ENCODE measurements around the gene COL19A1.

COL19A1 gene

GRCh38 chr6:70094156-70094555 lies 227.8 kb downstream of the COL19A1 start:
- DNase-seq = no peak
- no peaks in the 10 kb centered on the region for H4K20me1 ChIP-seq (ENCODE audit: insufficient read depth, low read length)
- H3K27ac ChIP-seq (ENCODE audit: low read length) = no peak overlapping the region
- no peaks in the 10 kb centered on the region for H3K4me1 ChIP-seq (ENCODE audit: low read length)
- no peaks in the 10 kb centered on the region for H3K79me2 ChIP-seq (ENCODE audit: low read length)
- H2AFZ ChIP-seq (ENCODE audit: low read length) = no peak overlapping the region
- no peak for TF ChIP-seq EZH2phosphoT487 (IDR thresholded peaks at IDR 0.05; ENCODE audit: low read length)
- TF ChIP-seq CTCF (IDR thresholded peaks at IDR 0.05; ENCODE audit: low read length) = no peak
- no peak for TF ChIP-seq EZH2 (optimal IDR thresholded peaks at IDR 0.05; ENCODE audit: low read depth, low read length)
- H3K4me3 ChIP-seq (ENCODE audit: low read length) = no peak overlapping the region
- H3K9ac ChIP-seq (ENCODE audit: low read length) = no peak overlapping the region
- H3K9me2 ChIP-seq (replicated peaks; ENCODE audit: insufficient read depth, low read length) = no peaks in the 10 kb centered on the region
- H3K27me3 ChIP-seq (replicated peaks; ENCODE audit: insufficient read depth, low read length) = no peaks in the 10 kb centered on the region
- H3K4me2 ChIP-seq (ENCODE audit: low read depth, low read length) = no peak overlapping the region
- H3K9me3 ChIP-seq (replicated peaks; ENCODE audit: insufficient read depth, low read length) = no peaks in the 10 kb centered on the region
- H3F3A ChIP-seq (ENCODE audit: insufficient read depth, low read length) = no peaks in the 10 kb centered on the region
- no peaks in the 10 kb centered on the region for H3K36me3 ChIP-seq (replicated peaks; ENCODE audit: insufficient read depth, low read length)

DNA sequence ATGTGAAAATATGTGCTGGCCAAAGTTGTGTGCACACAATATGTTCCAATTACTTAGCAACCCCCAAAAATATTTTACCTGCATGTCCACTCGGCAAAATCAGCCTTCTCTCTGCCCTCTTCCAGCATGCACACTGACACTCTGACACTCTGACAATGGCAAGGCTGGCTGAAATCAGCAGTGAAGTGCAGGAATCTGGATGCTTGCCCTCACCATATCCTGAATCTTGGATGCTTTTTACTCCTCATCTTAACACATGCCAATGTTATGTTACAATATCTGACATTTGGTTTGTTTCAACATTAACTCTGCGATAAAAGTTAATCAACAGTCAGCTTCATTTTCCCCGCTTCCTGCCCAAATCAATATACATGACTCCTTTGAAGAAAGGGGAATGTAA lies 233.4 kb downstream of the COL19A1 start:
- Histone ChIP-seq H3K36me3 (replicated peaks; ENCODE audit: insufficient read depth, low read length) (no peaks in the 10 kb centered on the region), H2AFZ (ENCODE audit: low read length) (no peak overlapping the region), H4K20me1 (ENCODE audit: insufficient read depth, low read length) (no peaks in the 10 kb centered on the region), H3K9me2 (replicated peaks; ENCODE audit: insufficient read depth, low read length) (no peaks in the 10 kb centered on the region), H3K79me2 (ENCODE audit: low read length) (no peaks in the 10 kb centered on the region), H3K4me3 (ENCODE audit: low read length) (no peak overlapping the region), H3K27me3 (replicated peaks; ENCODE audit: insufficient read depth, low read length) (no peaks in the 10 kb centered on the region), H3F3A (ENCODE audit: insufficient read depth, low read length) (no peaks in the 10 kb centered on the region), H3K4me1 (ENCODE audit: low read length) (no peaks in the 10 kb centered on the region), H3K4me2 (ENCODE audit: low read depth, low read length) (no peak overlapping the region), H3K9me3 (replicated peaks; ENCODE audit: insufficient read depth, low read length) (no peaks in the 10 kb centered on the region), H3K27ac (ENCODE audit: low read length) (no peak overlapping the region), H3K9ac (ENCODE audit: low read length) (no peak overlapping the region)
- no peak for DNase-seq
- no peak for TF ChIP-seq CTCF (IDR thresholded peaks at IDR 0.05; ENCODE audit: low read length)
- TF ChIP-seq EZH2phosphoT487 (IDR thresholded peaks at IDR 0.05; ENCODE audit: low read length) = no peak
- TF ChIP-seq EZH2 (optimal IDR thresholded peaks at IDR 0.05; ENCODE audit: low read depth, low read length) = no peak

DNA sequence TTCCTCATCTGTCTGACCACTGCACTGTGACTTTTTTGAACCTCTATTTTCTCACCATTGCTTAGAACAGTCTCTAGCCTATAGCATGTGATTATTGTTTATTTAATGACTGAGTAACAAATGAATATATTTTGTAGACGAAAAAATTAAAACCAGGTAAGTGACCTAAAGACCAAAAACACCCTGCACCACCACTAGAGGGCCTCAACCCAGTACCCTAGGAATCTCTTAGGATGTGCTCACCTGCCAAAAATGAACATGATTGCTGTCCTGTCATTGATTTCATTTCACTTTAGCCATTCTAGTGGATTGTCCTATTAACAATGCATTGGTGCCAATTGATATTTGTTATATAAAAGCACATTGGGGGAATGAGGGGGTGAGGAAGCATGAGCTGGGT lies 237.4 kb downstream of the COL19A1 start:
- H3K36me3 ChIP-seq (replicated peaks; ENCODE audit: insufficient read depth, low read length) = no peaks in the 10 kb centered on the region
- H3K9ac ChIP-seq (ENCODE audit: low read length) = no peak overlapping the region
- H3K4me3 ChIP-seq (ENCODE audit: low read length) = no peak overlapping the region
- no peak for DNase-seq
- TF ChIP-seq EZH2 (optimal IDR thresholded peaks at IDR 0.05; ENCODE audit: low read depth, low read length) (no peak), EZH2phosphoT487 (IDR thresholded peaks at IDR 0.05; ENCODE audit: low read length) (no peak), CTCF (IDR thresholded peaks at IDR 0.05; ENCODE audit: low read length) (peak; percentile 71)
- no peaks in the 10 kb centered on the region for H4K20me1 ChIP-seq (ENCODE audit: insufficient read depth, low read length)
- H3K4me2 ChIP-seq (ENCODE audit: low read depth, low read length) = no peak overlapping the region
- no peaks in the 10 kb centered on the region for H3K9me2 ChIP-seq (replicated peaks; ENCODE audit: insufficient read depth, low read length)
- H2AFZ ChIP-seq (ENCODE audit: low read length) = no peak overlapping the region
- H3K27me3 ChIP-seq (replicated peaks; ENCODE audit: insufficient read depth, low read length) = no peaks in the 10 kb centered on the region
- no peaks in the 10 kb centered on the region for H3K79me2 ChIP-seq (ENCODE audit: low read length)
- H3K4me1 ChIP-seq (ENCODE audit: low read length) = no peaks in the 10 kb centered on the region
- H3K9me3 ChIP-seq (replicated peaks; ENCODE audit: insufficient read depth, low read length) = no peaks in the 10 kb centered on the region
- no peaks in the 10 kb centered on the region for H3F3A ChIP-seq (ENCODE audit: insufficient read depth, low read length)
- no peak overlapping the region for H3K27ac ChIP-seq (ENCODE audit: low read length)

All from MM.1S (cell line).